Vagina (tissue), 2 donors: ENCODE results near the gene PTGES3L.

Source experiments
- POLR2AphosphoS5 ChIP-seq, 2 donors: sonication (generic); formaldehyde crosslinking; IDR thresholded peaks; one replicate each; pipeline ENCODE4 v1.9.0; 2017; ENCODE audit warnings: antibody characterized with exemption in 2 of 2, mild to moderate bottlenecking in 2 of 2, low read depth in 1 of 2; ENCODE audit not compliant: insufficient read depth in 1 of 2
- TF ChIP-seq, protein P1 (sequence below), 3 experiments: fragments of 450-650 bp in 2 of 3; fragments of 200-600 bp in 1 of 3; sonication (generic) in 1 of 3; IDR thresholded peaks; one replicate each; pipeline ENCODE4 v1.5.1; 2017 to 2019; ENCODE audit warnings: antibody characterized with exemption in 3 of 3, mild to moderate bottlenecking in 2 of 3, moderate library complexity in 2 of 3

DNA sequence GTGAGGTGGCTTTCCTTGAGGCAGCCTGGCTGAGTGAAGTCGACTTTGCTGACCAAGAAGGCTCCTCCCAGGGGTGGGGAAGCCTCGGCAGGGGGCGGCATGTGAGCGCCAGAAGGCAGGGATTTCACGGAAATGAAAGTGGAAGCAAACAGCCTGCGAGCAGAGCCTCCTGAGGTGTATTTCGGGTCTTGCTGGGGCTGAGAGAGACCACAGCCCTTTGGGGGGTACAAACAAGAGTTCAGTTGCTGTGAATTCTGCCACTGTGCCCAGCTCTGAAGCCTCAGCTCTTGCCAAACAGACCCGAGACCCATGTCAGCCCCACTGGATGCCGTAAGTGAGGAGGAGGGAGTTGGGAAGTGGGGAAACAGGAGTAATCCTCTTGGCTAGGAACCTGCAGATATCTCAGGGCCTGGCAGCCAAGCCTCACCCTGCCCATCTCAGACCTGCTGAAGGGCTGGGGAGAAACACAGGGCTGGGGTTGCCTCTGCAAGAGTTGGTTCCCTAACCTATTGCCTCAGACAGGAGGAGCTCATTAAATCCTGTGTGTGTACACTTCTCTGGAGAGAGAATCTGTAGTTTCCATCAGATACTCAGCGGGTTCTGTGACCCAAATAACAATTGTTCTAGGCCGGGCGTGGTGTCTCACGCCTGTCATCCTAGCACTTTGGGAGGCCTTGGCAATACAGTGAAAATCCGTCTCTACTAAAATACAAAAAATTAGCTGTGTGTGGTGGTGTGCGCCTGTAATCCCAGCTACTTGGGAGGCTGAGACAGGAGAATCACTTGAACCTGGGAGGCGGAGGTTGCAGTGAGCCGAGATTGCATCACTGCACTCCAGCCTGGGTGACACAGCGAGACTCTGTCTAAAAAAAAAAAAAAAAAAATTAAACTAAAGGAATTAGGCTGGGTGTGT lies 27.0 kb upstream of the PTGES3L start, which contains the start of gene IFI35:
- TF ChIP-seq, protein P1, sequence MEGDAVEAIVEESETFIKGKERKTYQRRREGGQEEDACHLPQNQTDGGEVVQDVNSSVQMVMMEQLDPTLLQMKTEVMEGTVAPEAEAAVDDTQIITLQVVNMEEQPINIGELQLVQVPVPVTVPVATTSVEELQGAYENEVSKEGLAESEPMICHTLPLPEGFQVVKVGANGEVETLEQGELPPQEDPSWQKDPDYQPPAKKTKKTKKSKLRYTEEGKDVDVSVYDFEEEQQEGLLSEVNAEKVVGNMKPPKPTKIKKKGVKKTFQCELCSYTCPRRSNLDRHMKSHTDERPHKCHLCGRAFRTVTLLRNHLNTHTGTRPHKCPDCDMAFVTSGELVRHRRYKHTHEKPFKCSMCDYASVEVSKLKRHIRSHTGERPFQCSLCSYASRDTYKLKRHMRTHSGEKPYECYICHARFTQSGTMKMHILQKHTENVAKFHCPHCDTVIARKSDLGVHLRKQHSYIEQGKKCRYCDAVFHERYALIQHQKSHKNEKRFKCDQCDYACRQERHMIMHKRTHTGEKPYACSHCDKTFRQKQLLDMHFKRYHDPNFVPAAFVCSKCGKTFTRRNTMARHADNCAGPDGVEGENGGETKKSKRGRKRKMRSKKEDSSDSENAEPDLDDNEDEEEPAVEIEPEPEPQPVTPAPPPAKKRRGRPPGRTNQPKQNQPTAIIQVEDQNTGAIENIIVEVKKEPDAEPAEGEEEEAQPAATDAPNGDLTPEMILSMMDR (IDR thresholded peaks at IDR 0.05): peak; percentile 21 to 85 (median 36)
- TF ChIP-seq POLR2AphosphoS5 (IDR thresholded peaks at IDR 0.05; ENCODE audit: insufficient read depth in 1 of 2, low read depth in 1 of 2): peak; percentile 77 to 84
